ENCODE measurements around the gene C11orf68.

Gene C11orf68

GRCh38 chr11:65919141-65919572 lies 295 bp upstream of the C11orf68 start, which contains the start of gene DRAP1:
TSS of gene DRAP1 (plus strand) at chr11:65919426. CDS start at chr11:65919502, 76 bp downstream.
- H3K4me2 ChIP-seq (ENCODE audit: low read length): peak within 1 kb of the TSS; percentile 98
- peak within 1 kb of the TSS; percentile 85 for H3K4me3 ChIP-seq (ENCODE audit: low read depth, low read length, poor library complexity, severe bottlenecking)
- no peaks in the 10 kb centered on the region for H3K79me2 ChIP-seq (ENCODE audit: insufficient read depth, low read length)
- no peak within 1 kb of the TSS for H3K27ac ChIP-seq (ENCODE audit: low read depth, low read length, poor library complexity, severe bottlenecking)
- no peaks in the 10 kb centered on the region for H4K20me1 ChIP-seq (ENCODE audit: insufficient read depth, low read length)
- peak within 1 kb of the TSS; percentile 83 for H3K9ac ChIP-seq (ENCODE audit: low read length)
- no peak within 1 kb of the TSS for H2AFZ ChIP-seq (ENCODE audit: low read length)
- H3K9me2 ChIP-seq (ENCODE audit: low read depth, low read length): no peaks in the 10 kb centered on the region
- H3K36me3 ChIP-seq (ENCODE audit: insufficient read depth, low read length): 0 out of 2 replicates have a peak, but pooled peaks cover 3% of the 10 kb centered on the region
- no peaks in the 10 kb centered on the region for H3F3A ChIP-seq (ENCODE audit: insufficient read depth, low read length)
- H3K9me3 ChIP-seq (ENCODE audit: low read length): no peaks in the 10 kb centered on the region
- no peak for TF ChIP-seq CTCF (IDR thresholded peaks at IDR 0.05; ENCODE audit: low read length)
- TF ChIP-seq EZH2 (IDR thresholded peaks at IDR 0.05; ENCODE audit: borderline replicate concordance, low read length): no peak
- no peaks in the 10 kb centered on the region for H3K27me3 ChIP-seq (ENCODE audit: insufficient read depth, low read length)
- peaks cover 24% of the 10 kb centered on the region for H3K4me1 ChIP-seq (ENCODE audit: insufficient read depth, low read length, severe bottlenecking)

- peak overlapping the region; percentile 83 for H3K9ac ChIP-seq (ENCODE audit: low read length)
- H3K79me2 ChIP-seq (ENCODE audit: insufficient read depth, low read length): no peaks in the 10 kb centered on the region
- no peaks in the 10 kb centered on the region for H4K20me1 ChIP-seq (ENCODE audit: insufficient read depth, low read length)
- H3F3A ChIP-seq (ENCODE audit: insufficient read depth, low read length): no peaks in the 10 kb centered on the region
- no peaks in the 10 kb centered on the region for H3K27me3 ChIP-seq (ENCODE audit: insufficient read depth, low read length)
- no peaks in the 10 kb centered on the region for H3K9me2 ChIP-seq (ENCODE audit: low read depth, low read length)
- H3K9me3 ChIP-seq (ENCODE audit: low read length): no peaks in the 10 kb centered on the region
- peak overlapping the region; percentile 98 for H3K4me2 ChIP-seq (ENCODE audit: low read length)
- H3K4me1 ChIP-seq (ENCODE audit: insufficient read depth, low read length, severe bottlenecking): peaks cover 24% of the 10 kb centered on the region
- H2AFZ ChIP-seq (ENCODE audit: low read length): no peak overlapping the region
- no peak overlapping the region for H3K27ac ChIP-seq (ENCODE audit: low read depth, low read length, poor library complexity, severe bottlenecking)
- 0 out of 2 replicates have a peak, but pooled peaks cover under 1% of the 10 kb centered on the region for H3K36me3 ChIP-seq (ENCODE audit: insufficient read depth, low read length)
- H3K4me3 ChIP-seq (ENCODE audit: low read depth, low read length, poor library complexity, severe bottlenecking): peak overlapping the region; percentile 78
- no peak for TF ChIP-seq EZH2 (IDR thresholded peaks at IDR 0.05; ENCODE audit: borderline replicate concordance, low read length)
- no peak for TF ChIP-seq CTCF (IDR thresholded peaks at IDR 0.05; ENCODE audit: low read length)
These were observed 1.2 kb downstream of the C11orf68 start for GRCh38 chr11:65917434-65918210.

GRCh38 chr11:65917077-65917433 lies 1.8 kb downstream of the C11orf68 start:
- H3K4me3 ChIP-seq (ENCODE audit: low read depth, low read length, poor library complexity, severe bottlenecking): no peak overlapping the region
- TF ChIP-seq EZH2 (IDR thresholded peaks at IDR 0.05; ENCODE audit: borderline replicate concordance, low read length) (no peak), CTCF (IDR thresholded peaks at IDR 0.05; ENCODE audit: low read length) (no peak)
- no peak overlapping the region for H3K4me2 ChIP-seq (ENCODE audit: low read length)
- H4K20me1 ChIP-seq (ENCODE audit: insufficient read depth, low read length): no peaks in the 10 kb centered on the region
- no peaks in the 10 kb centered on the region for H3K9me3 ChIP-seq (ENCODE audit: low read length)
- no peaks in the 10 kb centered on the region for H3F3A ChIP-seq (ENCODE audit: insufficient read depth, low read length)
- no peak overlapping the region for H3K9ac ChIP-seq (ENCODE audit: low read length)
- H3K79me2 ChIP-seq (ENCODE audit: insufficient read depth, low read length): no peaks in the 10 kb centered on the region
- H3K27ac ChIP-seq (ENCODE audit: low read depth, low read length, poor library complexity, severe bottlenecking): no peak overlapping the region
- H3K36me3 ChIP-seq (ENCODE audit: insufficient read depth, low read length): no peaks in the 10 kb centered on the region
- no peak overlapping the region for H2AFZ ChIP-seq (ENCODE audit: low read length)
- H3K9me2 ChIP-seq (ENCODE audit: low read depth, low read length): no peaks in the 10 kb centered on the region
- H3K27me3 ChIP-seq (ENCODE audit: insufficient read depth, low read length): no peaks in the 10 kb centered on the region
- peaks cover 24% of the 10 kb centered on the region for H3K4me1 ChIP-seq (ENCODE audit: insufficient read depth, low read length, severe bottlenecking)

Measured in OCI-LY1 (cell line).